ENCODE results near the gene MEMO1.

DNA sequence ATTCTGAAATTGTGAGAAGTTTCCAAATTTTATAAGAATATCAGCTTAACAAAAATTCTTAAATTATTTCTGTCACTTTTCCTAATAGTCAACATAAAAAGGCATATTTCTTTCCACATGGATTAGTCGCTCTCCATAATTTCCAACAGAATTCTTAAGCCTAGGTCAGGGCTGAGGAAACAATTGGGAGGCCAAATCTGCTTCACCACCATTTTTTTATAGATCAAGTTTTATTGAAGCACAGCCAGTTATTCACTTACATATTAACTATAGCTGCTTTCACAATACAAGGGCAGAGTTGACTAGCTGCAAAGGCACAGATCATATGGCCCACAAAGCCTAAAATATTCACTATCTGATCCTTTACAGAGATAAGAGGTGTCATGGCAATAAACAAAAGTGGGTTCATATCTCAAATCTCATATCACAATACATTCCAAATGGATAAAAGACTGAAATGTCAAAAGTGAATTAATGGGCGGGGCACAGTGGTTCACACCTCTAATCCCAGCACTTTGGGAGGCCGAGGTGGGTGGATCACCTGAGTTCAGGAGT, 18.7 kb downstream of the MEMO1 start:
- no peak for TF ChIP-seq TEAD4 (IDR thresholded peaks at IDR 0.05)
- no peak for TF ChIP-seq USF1 (IDR thresholded peaks at IDR 0.05)
- TF ChIP-seq, protein P1, sequence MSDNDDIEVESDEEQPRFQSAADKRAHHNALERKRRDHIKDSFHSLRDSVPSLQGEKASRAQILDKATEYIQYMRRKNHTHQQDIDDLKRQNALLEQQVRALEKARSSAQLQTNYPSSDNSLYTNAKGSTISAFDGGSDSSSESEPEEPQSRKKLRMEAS (IDR thresholded peaks at IDR 0.05): no peak
